ENCODE measurements around the gene NFE2L1.

The NFE2L1 gene

DNA sequence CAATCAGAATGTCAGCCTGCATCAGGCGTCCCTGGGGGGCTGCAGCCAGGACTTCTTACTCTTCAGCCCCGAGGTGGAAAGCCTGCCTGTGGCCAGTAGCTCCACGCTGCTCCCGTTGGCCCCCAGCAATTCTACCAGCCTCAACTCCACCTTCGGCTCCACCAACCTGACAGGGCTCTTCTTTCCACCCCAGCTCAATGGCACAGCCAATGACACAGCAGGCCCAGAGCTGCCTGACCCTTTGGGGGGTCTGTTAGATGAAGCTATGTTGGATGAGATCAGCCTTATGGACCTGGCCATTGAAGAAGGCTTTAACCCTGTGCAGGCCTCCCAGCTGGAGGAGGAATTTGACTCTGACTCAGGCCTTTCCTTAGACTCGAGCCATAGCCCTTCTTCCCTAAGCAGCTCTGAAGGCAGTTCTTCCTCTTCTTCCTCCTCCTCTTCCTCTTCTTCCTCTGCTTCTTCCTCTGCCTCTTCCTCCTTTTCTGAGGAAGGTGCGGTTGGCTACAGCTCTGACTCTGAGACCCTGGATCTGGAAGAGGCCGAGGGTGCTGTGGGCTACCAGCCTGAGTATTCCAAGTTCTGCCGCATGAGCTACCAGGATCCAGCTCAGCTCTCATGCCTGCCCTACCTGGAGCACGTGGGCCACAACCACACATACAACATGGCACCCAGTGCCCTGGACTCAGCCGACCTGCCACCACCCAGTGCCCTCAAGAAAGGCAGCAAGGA is 10.4 kb downstream of the NFE2L1 start:
- peak overlapping the region in 1 of 3 experiments; percentile 49 for H3K27ac Mint-ChIP-seq
- H3K36me3 Mint-ChIP-seq (ENCODE audit: low read depth), result peaks cover 63% of the 10 kb centered on the region
- no peak overlapping the region for H3K4me3 Mint-ChIP-seq
- peaks cover 29% of the 10 kb centered on the region for H3K4me1 Mint-ChIP-seq
- peaks cover 3% of the 10 kb centered on the region for H3K27me3 Mint-ChIP-seq (ENCODE audit: low read depth)
- TF ChIP-seq, protein P1, sequence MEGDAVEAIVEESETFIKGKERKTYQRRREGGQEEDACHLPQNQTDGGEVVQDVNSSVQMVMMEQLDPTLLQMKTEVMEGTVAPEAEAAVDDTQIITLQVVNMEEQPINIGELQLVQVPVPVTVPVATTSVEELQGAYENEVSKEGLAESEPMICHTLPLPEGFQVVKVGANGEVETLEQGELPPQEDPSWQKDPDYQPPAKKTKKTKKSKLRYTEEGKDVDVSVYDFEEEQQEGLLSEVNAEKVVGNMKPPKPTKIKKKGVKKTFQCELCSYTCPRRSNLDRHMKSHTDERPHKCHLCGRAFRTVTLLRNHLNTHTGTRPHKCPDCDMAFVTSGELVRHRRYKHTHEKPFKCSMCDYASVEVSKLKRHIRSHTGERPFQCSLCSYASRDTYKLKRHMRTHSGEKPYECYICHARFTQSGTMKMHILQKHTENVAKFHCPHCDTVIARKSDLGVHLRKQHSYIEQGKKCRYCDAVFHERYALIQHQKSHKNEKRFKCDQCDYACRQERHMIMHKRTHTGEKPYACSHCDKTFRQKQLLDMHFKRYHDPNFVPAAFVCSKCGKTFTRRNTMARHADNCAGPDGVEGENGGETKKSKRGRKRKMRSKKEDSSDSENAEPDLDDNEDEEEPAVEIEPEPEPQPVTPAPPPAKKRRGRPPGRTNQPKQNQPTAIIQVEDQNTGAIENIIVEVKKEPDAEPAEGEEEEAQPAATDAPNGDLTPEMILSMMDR (IDR thresholded peaks at IDR 0.05; ENCODE audit: unreplicated experiment in 3 of 3), result no peak
- no peaks in the 10 kb centered on the region for H3K9me3 Mint-ChIP-seq

DNA sequence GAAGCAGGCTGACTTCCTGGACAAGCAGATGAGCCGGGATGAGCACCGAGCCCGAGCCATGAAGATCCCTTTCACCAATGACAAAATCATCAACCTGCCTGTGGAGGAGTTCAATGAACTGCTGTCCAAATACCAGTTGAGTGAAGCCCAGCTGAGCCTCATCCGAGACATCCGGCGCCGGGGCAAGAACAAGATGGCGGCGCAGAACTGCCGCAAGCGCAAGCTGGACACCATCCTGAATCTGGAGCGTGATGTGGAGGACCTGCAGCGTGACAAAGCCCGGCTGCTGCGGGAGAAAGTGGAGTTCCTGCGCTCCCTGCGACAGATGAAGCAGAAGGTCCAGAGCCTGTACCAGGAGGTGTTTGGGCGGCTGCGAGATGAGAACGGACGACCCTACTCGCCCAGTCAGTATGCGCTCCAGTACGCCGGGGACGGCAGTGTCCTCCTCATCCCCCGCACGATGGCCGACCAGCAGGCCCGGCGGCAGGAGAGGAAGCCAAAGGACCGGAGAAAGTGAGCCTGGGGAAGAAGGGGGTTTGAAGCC is 11.0 kb downstream of the NFE2L1 start:
- peaks cover 3% of the 10 kb centered on the region for H3K27me3 Mint-ChIP-seq (ENCODE audit: low read depth)
- H3K9me3 Mint-ChIP-seq, result no peaks in the 10 kb centered on the region
- peaks cover 65% of the 10 kb centered on the region for H3K36me3 Mint-ChIP-seq (ENCODE audit: low read depth)
- peaks cover 26% of the 10 kb centered on the region for H3K4me1 Mint-ChIP-seq
- TF ChIP-seq, protein P1 (IDR thresholded peaks at IDR 0.05; ENCODE audit: unreplicated experiment in 3 of 3), result no peak
- no peak overlapping the region for H3K4me3 Mint-ChIP-seq
- peak overlapping the region in 2 of 3 experiments; percentile 33 to 49 for H3K27ac Mint-ChIP-seq

DNA sequence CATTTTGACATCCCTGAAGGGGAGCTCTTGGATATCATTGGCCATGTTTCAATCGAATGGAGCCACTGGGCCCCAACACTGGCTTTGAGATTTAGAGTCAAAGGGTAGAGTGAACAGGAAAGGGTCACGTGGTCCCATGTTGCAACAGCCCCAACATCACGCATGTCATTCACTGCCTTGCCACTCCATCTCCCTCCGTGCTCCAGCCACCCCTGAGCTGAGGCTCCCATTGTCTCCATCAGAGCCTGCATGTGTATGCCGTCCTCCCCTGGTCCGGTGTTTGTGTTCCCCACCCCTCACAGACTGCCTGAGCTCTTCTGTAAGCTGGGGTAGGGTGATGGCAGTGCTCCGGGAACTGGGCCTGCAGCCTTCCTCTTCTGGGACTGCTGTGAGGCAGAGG is 12.1 kb downstream of the NFE2L1 start:
- Mint-ChIP-seq H3K36me3 (ENCODE audit: low read depth) (peaks cover 76% of the 10 kb centered on the region), H3K4me1 (peaks cover 29% of the 10 kb centered on the region), H3K27me3 (ENCODE audit: low read depth) (peaks cover 2% of the 10 kb centered on the region), H3K27ac (no peak overlapping the region), H3K4me3 (no peak overlapping the region), H3K9me3 (no peaks in the 10 kb centered on the region)
- TF ChIP-seq, protein P1 (IDR thresholded peaks at IDR 0.05; ENCODE audit: unreplicated experiment in 3 of 3), result no peak

DNA sequence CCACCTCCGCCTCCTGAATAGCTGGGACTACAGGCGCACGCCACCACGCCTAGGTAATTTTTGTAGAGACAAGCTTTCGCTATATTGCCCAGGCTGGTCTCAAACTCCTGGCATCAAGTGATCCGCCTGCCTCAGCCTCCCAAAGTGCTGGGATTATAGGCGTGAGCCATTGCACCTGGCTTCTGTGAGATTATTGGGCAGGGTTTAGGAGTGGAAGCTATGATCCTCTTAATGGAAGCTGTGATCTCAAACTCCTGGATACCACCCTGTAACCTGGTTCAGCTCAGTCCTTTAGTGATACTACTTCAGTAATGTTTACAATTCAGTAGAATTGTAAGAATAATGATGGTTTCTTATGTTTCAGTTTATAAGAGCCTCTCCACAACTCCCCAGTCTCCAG is 14.1 kb downstream of the NFE2L1 start:
- no peak overlapping the region for H3K27ac Mint-ChIP-seq
- peaks cover 18% of the 10 kb centered on the region for H3K4me1 Mint-ChIP-seq
- H3K27me3 Mint-ChIP-seq (ENCODE audit: low read depth), result no peaks in the 10 kb centered on the region
- H3K9me3 Mint-ChIP-seq, result no peaks in the 10 kb centered on the region
- TF ChIP-seq, protein P1 (IDR thresholded peaks at IDR 0.05; ENCODE audit: unreplicated experiment in 3 of 3), result no peak
- H3K4me3 Mint-ChIP-seq, result no peak overlapping the region
- H3K36me3 Mint-ChIP-seq (ENCODE audit: low read depth), result peaks cover 77% of the 10 kb centered on the region

DNA sequence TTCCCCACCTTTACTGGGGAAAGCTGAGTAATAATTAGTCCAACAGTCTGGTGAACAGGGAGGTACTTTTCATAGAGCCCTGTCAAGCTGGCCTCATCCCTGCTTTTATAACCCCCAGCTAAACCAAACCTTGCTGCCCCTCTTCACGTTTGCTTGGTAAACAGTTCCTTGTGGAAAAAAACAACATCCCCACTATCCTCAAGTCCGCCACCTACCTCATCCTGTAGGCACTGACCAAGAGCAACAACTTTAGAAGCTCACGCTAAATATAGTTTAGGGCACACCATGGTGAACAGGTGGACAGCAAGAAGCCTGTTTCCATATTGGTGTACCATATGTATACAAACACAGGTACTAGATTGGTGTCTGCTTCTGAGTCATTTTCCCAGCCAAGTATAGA is 16.5 kb downstream of the NFE2L1 start:
- TF ChIP-seq, protein P1 (IDR thresholded peaks at IDR 0.05; ENCODE audit: unreplicated experiment in 3 of 3), result no peak
- H3K9me3 Mint-ChIP-seq, result no peaks in the 10 kb centered on the region
- H3K4me1 Mint-ChIP-seq, result peaks cover 18% of the 10 kb centered on the region
- H3K36me3 Mint-ChIP-seq (ENCODE audit: low read depth), result peaks cover 66% of the 10 kb centered on the region
- no peaks in the 10 kb centered on the region for H3K27me3 Mint-ChIP-seq (ENCODE audit: low read depth)
- H3K27ac Mint-ChIP-seq, result peak overlapping the region; percentile 13 to 62 (median 53)
- H3K4me3 Mint-ChIP-seq, result no peak overlapping the region

DNA sequence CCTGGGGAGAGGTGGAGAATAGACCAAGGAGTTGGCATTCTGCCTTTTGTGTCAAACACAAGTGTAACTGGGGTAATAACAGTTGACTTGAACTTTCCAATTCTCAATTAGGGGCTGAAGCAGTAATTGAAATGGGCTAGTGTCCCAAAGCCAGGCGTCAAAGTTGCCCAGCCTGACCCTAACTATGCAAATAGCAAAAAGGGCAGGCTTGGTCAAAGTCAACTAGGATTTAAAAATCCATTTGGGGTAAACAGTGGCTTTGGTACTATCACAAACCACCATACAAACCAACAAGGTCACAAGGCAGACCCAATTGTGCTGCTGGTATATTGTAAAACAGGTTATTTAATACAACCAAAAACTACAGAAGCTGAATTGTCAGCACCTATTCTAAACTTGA is 18.0 kb downstream of the NFE2L1 start:
- H3K4me1 Mint-ChIP-seq, result peaks cover 18% of the 10 kb centered on the region
- H3K9me3 Mint-ChIP-seq, result no peaks in the 10 kb centered on the region

More for the DNA sequence above, 18.0 kb downstream of the NFE2L1 start:
- Mint-ChIP-seq H3K27me3 (ENCODE audit: low read depth) (no peaks in the 10 kb centered on the region), H3K36me3 (ENCODE audit: low read depth) (peaks cover 64% of the 10 kb centered on the region), H3K27ac (peak overlapping the region in 1 of 3 experiments; percentile 19), H3K4me3 (no peak overlapping the region)
- TF ChIP-seq, protein P1 (IDR thresholded peaks at IDR 0.05; ENCODE audit: unreplicated experiment in 3 of 3), result no peak
